WERI-Rb-1 (cell line): ENCODE data around the gene PIK3R1.

Experiments
- DNase-seq: peaks from one replicate; pipeline ENCODE4 v3.0.0-alpha.2; 2020
- H3K27ac ChIP-seq: fragments of 250-450 bp; sonication (Bioruptor Pico); 2 replicates; pipeline ENCODE4 v1.5.1; 2020; ENCODE audit warnings: mild to moderate bottlenecking, moderate library complexity
- H3K27me3 ChIP-seq: fragments of 250-450 bp; sonication (Bioruptor Pico); 2 replicates; pipeline ENCODE4 v1.5.1; 2021; ENCODE audit warnings: mild to moderate bottlenecking, low read depth, moderate library complexity; ENCODE audit not compliant: insufficient read depth, severe bottlenecking
- H3K36me3 ChIP-seq: fragments of 250-450 bp; sonication (Bioruptor Pico); 2 replicates; pipeline ENCODE4 v1.5.1; 2020; ENCODE audit warnings: mild to moderate bottlenecking, moderate library complexity
- H3K4me3 ChIP-seq: 2 replicates; pipeline ENCODE4 v1.5.1; 2011; ENCODE audit warnings: low read depth, mild to moderate bottlenecking, control low read depth, low read length
- H3K9me3 ChIP-seq: fragments of 250-450 bp; sonication (Bioruptor Pico); 2 replicates; pipeline ENCODE4 v1.5.1; 2021; ENCODE audit warnings: mild to moderate bottlenecking, moderate library complexity; ENCODE audit not compliant: severe bottlenecking
- TF ChIP-seq, protein P1 (sequence below): IDR thresholded peaks from 2 replicates; pipeline ENCODE4 v1.5.1; 2011; ENCODE audit warnings: low read depth, mild to moderate bottlenecking, control low read depth, inconsistent platforms, low read length

Gene PIK3R1

DNA sequence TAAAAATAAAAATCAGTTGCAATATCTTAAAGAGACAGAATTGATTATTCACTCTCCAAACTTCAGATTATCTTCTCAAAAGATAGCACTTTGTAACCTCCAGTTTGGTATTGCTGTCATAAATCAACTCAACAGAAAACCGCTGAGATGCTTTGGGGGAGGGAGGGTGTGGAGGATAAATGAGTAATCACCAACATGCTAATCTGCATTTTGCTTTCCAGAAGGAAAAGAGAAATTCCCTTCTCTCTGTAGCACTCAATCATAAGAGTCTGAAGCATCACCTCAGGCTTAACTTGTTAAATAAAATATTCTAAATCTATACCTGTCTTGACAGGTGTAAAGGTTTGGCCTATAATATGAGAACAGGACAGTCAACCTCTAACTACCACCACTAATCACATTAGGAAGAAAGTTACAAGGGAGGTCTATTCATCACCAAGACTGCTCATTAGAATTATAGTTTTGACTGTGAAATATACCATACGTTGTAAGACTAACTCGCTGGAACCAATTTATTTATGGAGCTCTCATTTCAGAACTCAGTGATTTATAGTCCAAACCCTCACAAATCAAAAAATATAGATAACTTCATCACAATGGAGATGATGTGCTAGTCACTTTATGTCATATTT, 89.0 kb downstream of the PIK3R1 start:
- no peak overlapping the region for H3K4me3 ChIP-seq
- H3K27ac ChIP-seq, result no peak overlapping the region
- no peaks in the 10 kb centered on the region for H3K27me3 ChIP-seq
- H3K36me3 ChIP-seq, result no peaks in the 10 kb centered on the region
- H3K9me3 ChIP-seq, result no peaks in the 10 kb centered on the region
- DNase-seq, result no peak
- TF ChIP-seq, protein P1, sequence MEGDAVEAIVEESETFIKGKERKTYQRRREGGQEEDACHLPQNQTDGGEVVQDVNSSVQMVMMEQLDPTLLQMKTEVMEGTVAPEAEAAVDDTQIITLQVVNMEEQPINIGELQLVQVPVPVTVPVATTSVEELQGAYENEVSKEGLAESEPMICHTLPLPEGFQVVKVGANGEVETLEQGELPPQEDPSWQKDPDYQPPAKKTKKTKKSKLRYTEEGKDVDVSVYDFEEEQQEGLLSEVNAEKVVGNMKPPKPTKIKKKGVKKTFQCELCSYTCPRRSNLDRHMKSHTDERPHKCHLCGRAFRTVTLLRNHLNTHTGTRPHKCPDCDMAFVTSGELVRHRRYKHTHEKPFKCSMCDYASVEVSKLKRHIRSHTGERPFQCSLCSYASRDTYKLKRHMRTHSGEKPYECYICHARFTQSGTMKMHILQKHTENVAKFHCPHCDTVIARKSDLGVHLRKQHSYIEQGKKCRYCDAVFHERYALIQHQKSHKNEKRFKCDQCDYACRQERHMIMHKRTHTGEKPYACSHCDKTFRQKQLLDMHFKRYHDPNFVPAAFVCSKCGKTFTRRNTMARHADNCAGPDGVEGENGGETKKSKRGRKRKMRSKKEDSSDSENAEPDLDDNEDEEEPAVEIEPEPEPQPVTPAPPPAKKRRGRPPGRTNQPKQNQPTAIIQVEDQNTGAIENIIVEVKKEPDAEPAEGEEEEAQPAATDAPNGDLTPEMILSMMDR, result no peak

DNA sequence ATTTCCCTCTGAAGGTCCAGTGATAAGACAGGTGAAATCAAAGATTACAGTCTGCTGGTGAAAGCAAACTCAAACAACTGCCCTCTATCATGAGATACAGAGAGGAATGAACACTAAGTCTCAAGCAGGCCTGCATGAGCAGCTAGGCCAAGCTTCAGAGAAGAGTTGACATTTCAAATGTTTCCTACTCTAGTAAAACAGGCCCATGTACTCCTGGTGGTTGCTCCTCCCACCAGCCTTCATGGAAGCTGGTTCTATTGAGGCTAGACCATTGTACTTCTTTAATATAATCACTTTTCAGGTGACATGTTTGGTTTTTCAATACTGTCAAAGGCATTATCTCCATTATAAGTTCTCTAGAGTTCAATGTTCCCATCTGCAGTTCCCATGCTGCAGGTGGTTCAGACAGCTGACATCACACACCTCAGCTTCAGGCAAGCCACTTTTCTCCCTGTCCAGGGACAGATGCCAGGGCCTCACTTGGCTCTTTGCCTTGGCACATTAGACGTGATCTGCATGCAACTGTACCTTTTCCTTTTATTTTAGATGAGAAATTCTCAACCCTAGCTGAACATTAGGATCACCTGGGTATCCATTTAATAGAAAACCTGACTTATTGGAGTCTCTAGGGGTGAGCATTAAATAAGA, 89.8 kb downstream of the PIK3R1 start:
- Histone ChIP-seq H3K9me3 (no peaks in the 10 kb centered on the region), H3K36me3 (no peaks in the 10 kb centered on the region), H3K27me3 (no peaks in the 10 kb centered on the region), H3K27ac (no peak overlapping the region), H3K4me3 (no peak overlapping the region)
- TF ChIP-seq, protein P1, result no peak
- DNase-seq, result no peak

DNA sequence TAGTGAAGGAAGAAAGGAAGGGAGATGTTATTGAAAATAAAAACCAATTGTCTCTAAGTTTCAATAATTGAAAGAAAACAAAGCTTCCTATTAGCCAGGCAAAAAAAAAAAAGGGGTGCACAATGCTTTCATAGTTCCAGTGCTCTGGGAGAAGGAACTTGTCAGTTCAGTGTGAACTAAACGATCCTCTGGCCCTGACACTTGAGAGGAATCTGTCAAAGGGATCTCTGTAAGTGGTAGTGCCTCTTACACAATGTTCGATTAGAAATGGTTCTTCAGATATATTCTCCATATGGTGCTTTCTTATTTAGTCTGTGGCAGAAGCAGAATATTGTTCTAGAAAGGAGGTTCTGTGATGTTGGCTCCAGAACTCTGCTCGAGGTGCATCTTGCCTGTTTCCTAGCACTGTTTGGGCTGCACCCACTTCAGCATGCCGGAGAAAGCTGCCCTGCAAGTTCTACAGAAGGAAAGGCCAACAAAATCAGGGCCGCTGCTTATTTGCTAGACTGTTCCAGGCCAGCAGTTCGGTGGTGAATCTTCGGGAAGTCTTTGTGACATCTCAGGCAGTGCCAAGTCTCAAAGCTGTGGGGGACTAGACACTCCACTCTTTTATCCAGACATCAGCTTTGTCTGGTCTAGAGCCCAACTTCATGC, 90.9 kb downstream of the PIK3R1 start:
- Histone ChIP-seq H3K4me3 (no peak overlapping the region), H3K27me3 (no peaks in the 10 kb centered on the region), H3K27ac (no peak overlapping the region), H3K9me3 (no peaks in the 10 kb centered on the region), H3K36me3 (no peaks in the 10 kb centered on the region)
- TF ChIP-seq, protein P1, result no peak
- no peak for DNase-seq

DNA sequence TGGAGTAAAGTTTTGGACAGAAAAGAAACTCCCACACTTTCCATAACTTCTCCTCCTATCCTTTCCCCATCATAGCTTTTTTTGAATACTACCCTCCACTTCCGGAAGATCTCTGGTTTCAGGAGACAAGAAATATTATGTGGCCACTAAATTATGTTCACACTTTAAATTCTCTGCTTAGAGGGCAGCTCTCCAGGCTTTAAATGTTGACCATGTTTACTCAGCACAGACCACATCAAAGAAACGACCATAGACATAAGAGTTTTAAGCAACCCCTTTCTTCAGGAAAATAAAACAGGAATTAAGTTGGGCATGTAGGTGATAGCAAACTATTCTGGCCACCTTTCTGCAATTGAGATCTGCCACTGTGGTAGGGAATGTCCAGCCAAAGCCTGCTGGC, 97.8 kb downstream of the PIK3R1 start:
- no peak for DNase-seq
- TF ChIP-seq, protein P1, result no peak
- Histone ChIP-seq H3K4me3 (no peak overlapping the region), H3K27ac (no peak overlapping the region), H3K36me3 (no peaks in the 10 kb centered on the region), H3K9me3 (no peaks in the 10 kb centered on the region), H3K27me3 (no peaks in the 10 kb centered on the region)

DNA sequence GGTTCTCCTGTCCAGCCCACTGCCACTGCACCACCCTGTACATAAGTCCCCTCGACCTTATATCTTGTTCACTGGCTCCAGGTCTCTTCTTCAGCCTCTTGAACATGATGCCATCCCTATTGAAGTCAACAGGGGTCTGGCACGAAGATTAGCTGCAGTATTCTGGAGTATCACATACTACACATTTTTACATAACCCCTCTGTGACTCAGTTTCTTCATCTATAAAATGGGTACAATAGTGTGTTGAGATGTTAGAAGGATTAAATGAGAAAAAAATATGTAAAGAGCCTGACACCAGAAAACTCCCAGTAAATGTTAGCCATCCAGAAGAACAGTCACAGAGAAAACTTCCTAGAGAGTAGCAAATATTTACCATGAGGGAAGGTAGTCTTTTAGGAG, 98.9 kb downstream of the PIK3R1 start:
- no peaks in the 10 kb centered on the region for H3K9me3 ChIP-seq
- H3K4me3 ChIP-seq, result no peak overlapping the region
- TF ChIP-seq, protein P1, result no peak
- DNase-seq, result no peak
- no peaks in the 10 kb centered on the region for H3K36me3 ChIP-seq
- no peak overlapping the region for H3K27ac ChIP-seq
- H3K27me3 ChIP-seq, result no peaks in the 10 kb centered on the region
